GM12873 (cell line): ENCODE measurements around the gene RPP30.

Source experiments
- CTCF ChIP-seq: IDR thresholded peaks from 2 replicates; pipeline ENCODE4 v1.5.1; 2012; ENCODE audit warnings: low read depth, mild to moderate bottlenecking, moderate library complexity, low read length, control low read depth; ENCODE audit not compliant: insufficient read depth; ENCODE audit errors: missing control alignments

Gene RPP30

GRCh38 chr10:90890347-90890746 is 18.6 kb downstream of the RPP30 start:
- no peak for TF ChIP-seq CTCF

GRCh38 chr10:90893190-90893589 is 21.4 kb downstream of the RPP30 start:
- no peak for TF ChIP-seq CTCF

- TF ChIP-seq CTCF = no peak
Measured at GRCh38 chr10:90905925-90906324, 34.2 kb downstream of the RPP30 start.

- TF ChIP-seq CTCF = no peak
Measured at GRCh38 chr10:90906596-90906995, 34.8 kb downstream of the RPP30 start.

GRCh38 chr10:90911133-90912051 is 39.6 kb downstream of the RPP30 start:
- TF ChIP-seq CTCF = peak; percentile 81

GRCh38 chr10:90912174-90912573 is 40.4 kb downstream of the RPP30 start:
- TF ChIP-seq CTCF = no peak

GRCh38 chr10:90912854-90913479 is 41.2 kb downstream of the RPP30 start:
- no peak for TF ChIP-seq CTCF
